ENCODE results near the gene MAP3K6.
"Not testable (repeated sequence)": the region's sequence is repeated elsewhere in the genome, so short reads cannot be mapped to it uniquely, and the experiment has no call there.

MAP3K6 gene

GRCh38 chr1:27395441-27396195, 28.9 kb upstream of the MAP3K6 start:
- peak; percentile 69 for DNase-seq (ENCODE audit: low spot score)

DNA sequence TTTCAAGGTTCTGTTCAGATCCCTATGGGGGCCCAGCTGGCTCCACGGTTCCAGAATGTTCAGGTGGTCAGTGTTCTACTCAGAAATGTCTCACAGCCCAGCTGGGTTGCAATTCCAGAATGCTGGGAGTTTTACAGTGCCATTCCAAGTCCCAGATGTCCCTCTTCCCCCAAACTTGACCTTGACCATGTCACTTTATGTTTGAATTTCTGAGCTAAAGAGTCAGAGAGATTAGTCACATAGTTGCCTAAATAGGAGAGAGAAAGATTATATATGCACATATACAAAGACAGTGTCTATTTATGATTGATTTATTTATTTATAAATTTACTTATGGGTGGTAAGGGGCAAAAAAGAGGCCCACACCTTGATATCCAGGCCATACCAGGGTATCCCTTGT, 28.2 kb upstream of the MAP3K6 start:
- DNase-seq (ENCODE audit: low spot score) = no peak

GRCh38 chr1:27394282-27394658, 27.5 kb upstream of the MAP3K6 start:
- DNase-seq (ENCODE audit: low spot score) = no peak

GRCh38 chr1:27393641-27394281, 27.0 kb upstream of the MAP3K6 start:
- DNase-seq (ENCODE audit: low spot score) = no peak

DNA sequence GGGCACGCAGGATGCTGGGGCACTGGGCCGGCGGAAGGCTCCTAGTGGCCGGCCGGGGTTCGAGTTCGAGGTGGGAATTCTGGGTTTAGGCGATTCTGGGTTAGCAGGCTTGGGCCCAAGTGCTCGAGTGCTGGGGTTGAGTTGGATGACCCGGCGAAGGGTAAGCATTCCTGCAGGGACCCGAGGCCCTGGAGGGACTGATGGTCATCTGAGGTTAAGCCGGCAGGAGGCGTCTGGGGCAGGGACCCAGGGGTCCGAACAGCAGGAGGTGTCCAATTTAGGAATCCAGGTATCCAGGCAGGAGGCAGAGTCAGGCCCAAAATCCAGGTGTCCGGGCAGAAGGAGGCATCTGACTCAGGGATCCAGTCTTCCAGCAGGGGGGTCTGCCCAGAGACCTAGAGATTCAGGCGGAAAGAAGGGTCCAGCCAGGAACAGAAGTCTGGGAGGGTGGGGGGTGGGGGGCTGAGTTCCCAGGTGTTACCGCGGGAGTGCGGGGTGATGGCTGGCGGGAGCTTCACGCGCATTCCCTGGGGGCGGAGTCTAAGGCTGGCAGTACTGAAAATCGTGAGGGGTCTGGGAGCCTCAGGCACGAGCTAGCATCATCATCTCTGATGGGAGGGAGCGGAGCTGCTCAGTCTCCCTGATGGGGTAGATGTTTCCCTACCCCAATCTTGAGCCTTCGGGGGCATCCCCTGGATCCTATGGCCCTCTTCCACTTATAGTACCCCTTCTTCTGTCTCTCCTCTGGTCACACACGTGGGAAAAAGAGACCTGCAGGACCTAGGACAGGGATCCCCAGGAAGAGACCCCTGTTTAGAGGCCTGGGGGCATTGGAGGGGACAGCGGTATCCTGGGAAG, 26.2 kb upstream of the MAP3K6 start:
- no peak for DNase-seq (ENCODE audit: low spot score)

- DNase-seq (ENCODE audit: low spot score) = peak; percentile 82
These were observed 25.5 kb upstream of the MAP3K6 start, which contains the start of gene GPR3 for GRCh38 chr1:27392096-27392777. GPR3 (plus strand) TSS chr1:27392622; CDS start chr1:27393799, 1,177 bp downstream.

DNA sequence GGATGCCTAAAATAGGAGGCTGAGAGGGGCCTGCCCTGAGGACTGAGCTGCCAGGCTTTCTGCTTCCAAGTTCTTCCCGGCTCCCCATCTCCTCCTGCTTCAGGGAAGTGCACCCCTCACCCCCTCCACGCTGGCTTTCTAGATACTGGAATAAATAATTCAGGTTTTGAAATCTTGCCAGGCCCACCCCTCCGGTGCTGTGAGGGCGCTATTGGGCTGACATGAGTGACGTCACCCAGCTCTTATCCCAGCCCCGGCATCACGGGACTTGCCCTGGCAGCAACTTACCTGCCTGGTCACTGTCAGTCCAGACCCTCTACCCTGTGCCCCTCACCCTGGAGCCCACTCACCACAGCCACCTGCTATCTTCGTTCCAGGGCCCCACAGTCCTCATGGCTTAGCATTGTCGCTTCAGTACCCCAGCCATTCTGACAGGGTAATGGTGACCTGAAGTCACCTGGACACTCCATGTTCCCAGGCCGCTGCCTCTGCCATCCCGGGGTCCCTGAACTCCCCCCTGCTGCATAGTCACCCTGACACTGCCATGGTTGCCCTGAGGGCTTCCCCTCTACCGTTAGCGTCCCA, 24.8 kb upstream of the MAP3K6 start:
- DNase-seq (ENCODE audit: low spot score) = peak; percentile 42

GRCh38 chr1:27388337-27389005, 21.7 kb upstream of the MAP3K6 start:
- DNase-seq (ENCODE audit: low spot score) = no peak

- not testable (repeated sequence) for DNase-seq (ENCODE audit: low spot score)
These were observed 18.0 kb upstream of the MAP3K6 start for GRCh38 chr1:27384797-27385196.

- DNase-seq (ENCODE audit: low spot score) = no peak
These were observed 16.9 kb upstream of the MAP3K6 start for GRCh38 chr1:27383661-27384060.

- DNase-seq (ENCODE audit: low spot score) = no peak
These were observed 16.4 kb upstream of the MAP3K6 start, which contains the start of gene CD164L2 for GRCh38 chr1:27383039-27383605. CD164L2 (minus strand) TSS chr1:27383333; CDS start chr1:27383239, 94 bp downstream.

GRCh38 chr1:27381969-27382762, 15.4 kb upstream of the MAP3K6 start:
- no peak for DNase-seq (ENCODE audit: low spot score)

DNA sequence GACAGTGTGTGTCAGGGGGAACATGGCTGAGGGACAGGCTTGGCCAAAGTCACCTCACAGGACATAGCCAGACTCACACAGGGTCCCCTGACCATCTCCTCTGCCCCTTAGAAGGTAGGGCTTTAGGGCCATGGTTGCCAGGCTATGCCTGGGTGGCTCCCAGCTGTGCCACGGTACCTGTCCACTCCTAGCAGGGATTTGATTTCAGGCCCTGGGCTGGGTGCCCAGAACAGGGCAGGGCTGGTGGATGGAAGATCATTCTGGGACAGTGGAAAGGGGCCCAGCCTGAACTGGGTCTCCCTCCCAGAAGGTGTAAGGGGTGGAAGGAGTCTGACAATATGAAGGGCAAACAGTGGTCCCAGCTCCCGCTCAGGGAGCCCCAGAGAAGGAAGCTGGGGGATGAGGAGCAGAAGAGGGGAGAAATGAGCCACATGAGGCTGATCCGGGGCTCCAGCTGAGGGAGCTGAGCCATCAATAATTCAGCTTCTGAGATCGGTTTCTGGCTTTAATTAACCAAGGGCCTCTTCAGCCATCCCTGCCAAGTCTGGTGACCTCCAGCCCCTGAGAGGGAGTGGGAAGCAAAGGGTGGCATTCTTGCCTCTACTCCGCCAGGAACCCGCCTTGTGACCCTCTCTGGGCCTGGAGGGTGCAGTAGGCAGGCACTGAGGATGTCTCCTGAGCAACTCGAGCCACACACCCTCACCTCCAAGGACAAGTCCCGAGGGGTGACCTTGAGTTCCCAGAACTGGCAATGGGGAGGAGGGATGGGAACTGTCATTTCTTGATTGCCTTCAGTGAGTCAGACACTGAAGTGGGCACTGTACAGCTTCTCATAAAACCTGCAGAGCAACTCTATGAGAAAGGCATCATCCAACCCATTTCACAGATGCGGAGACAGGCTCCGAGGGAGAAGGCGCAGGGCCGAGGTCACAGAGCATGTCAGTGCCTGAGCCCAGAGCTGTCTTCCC, 14.3 kb upstream of the MAP3K6 start:
- DNase-seq (ENCODE audit: low spot score) = no peak

- DNase-seq (ENCODE audit: low spot score) = no peak
These were observed 13.5 kb upstream of the MAP3K6 start for GRCh38 chr1:27380224-27380623.

DNA sequence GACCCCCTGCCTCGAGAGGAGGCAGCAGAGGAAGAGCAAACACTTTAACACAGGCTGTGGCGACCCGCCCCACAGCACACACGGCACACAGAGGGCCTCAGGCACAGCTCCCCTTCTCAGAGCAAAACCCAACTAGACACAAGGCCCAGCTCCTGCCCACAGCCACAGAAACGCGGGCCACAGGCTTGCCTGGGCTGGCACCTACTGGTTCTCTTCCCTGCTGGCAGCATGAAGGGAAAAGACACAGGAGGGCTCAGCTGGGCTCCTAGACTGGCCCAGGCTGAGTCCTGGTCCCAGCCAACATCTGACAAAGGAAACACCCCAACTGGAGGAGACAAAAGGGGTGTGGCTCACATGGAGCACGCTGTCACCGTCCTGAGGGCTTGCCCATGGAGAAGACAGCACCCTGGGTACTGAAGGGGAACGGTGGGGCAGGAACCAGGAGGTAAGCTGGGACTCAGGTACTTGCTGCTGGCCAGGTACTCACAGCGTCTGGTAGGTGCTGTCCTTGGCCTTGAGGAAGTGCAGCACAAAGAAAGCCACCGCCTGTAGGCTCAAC, 12.9 kb upstream of the MAP3K6 start:
- DNase-seq (ENCODE audit: low spot score) = no peak

- no peak for DNase-seq (ENCODE audit: low spot score)
These were observed 11.2 kb upstream of the MAP3K6 start for GRCh38 chr1:27377760-27378495.

DNA sequence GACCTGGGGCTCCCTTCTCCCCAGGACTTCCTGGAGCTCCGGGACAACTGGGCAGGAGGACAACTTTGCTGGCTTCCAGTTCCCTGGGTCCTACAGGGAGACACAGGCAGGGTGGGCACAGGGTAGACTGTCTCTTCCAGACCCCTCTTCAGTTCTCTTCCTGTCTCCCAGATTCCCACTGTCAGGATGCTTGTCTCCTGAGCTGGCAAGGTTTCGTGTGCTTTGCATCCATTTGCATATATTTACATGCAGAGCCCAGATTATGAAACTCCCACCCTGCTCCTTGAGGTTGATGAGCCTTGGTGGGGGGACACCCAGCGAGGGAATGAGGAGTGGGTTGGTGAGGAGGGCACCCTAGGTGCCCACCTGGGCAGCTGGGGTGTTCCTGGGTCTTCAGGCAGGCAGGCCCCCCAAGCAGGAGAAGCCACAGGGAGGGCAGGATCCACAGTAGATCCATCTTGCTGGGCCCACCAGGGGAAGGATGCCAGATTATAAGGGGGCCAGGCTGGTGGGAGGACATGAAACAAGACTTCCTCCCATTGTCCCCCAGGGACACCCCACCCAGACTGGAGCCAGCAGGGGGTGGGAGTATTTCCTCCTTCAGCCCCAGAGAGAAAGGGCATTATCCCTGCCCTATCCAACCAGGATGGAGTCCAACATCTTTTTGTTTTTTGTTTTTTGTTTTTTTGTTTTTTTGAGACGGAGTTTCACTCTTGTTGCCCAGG, 7.8 kb upstream of the MAP3K6 start, which contains the start of gene FCN3:
TSS of gene FCN3 (minus strand) at position 463 of the 725 bp plus-strand sequence. CDS start at position 457, 6 bp downstream.
- no peak for DNase-seq (ENCODE audit: low spot score)
